ENCODE measurements around the gene RAB11FIP4. TPM values are rescaled to one million over a fixed set of nuclear protein-coding genes. Genes with fewer than 3 reads are reported as not detected.

Gene RAB11FIP4
- total and polyA plus RNA-seq, 2 of the 8 experiments (the other 6 are each of a cell fraction or from before 2014, with no cell fraction given) = 21.7 to 53.2 TPM

- Histone ChIP-seq H3K27ac (ENCODE audit: low read depth, low read length) (no peak overlapping the region), H2AK5ac (ENCODE audit: low read depth, low read length) (no peak overlapping the region), H3K79me2 (ENCODE audit: control insufficient read depth in 1 of 2, insufficient read depth in 2 of 2, low read length in 2 of 2) (no peaks in the 10 kb centered on the region), H3K18ac (ENCODE audit: extremely low read depth, low read length) (no peak overlapping the region), H3K9ac (replicated peaks in 1 of 4; ENCODE audit: extremely low read depth in 1 of 4, low read depth in 3 of 4, low read length in 3 of 4) (no peak overlapping the region), H3K4me3 (ENCODE audit: extremely low read depth in 1 of 4, insufficient read depth in 2 of 4, low read depth in 3 of 4, low read length in 4 of 4) (no peak overlapping the region), H4K91ac (replicated peaks; ENCODE audit: insufficient read length, low read length) (no peak overlapping the region), H3K9me3 (ENCODE audit: insufficient read depth in 2 of 2, low read depth in 1 of 2, low read length in 1 of 2) (no peaks in the 10 kb centered on the region), H2BK120ac (replicated peaks; ENCODE audit: low read depth, low read length) (no peak overlapping the region), H3K14ac (ENCODE audit: insufficient read length) (no peak overlapping the region), H3K56ac (replicated peaks; ENCODE audit: insufficient read length, low read depth, low read length) (no peak overlapping the region), H3K4me1 (replicated peaks in 1 of 4; ENCODE audit: control insufficient read depth in 3 of 4, insufficient read depth in 4 of 4, low read length in 3 of 4) (peaks cover 3 to 10% (median 6%) of the 10 kb centered on the region in 4 experiments), H2BK15ac (ENCODE audit: low read length) (no peak overlapping the region), H3K4ac (replicated peaks; ENCODE audit: insufficient read length, low read depth, low read length) (no peak overlapping the region), H4K5ac (ENCODE audit: insufficient read length, low read depth, low read length) (no peak overlapping the region), H3K79me1 (ENCODE audit: low read depth, low read length) (no peaks in the 10 kb centered on the region; the same call in 1 of the 2 replicates), H3K4me2 (ENCODE audit: insufficient read depth in 1 of 2, low read depth in 2 of 2, low read length in 2 of 2) (no peak overlapping the region), H3K36me3 (ENCODE audit: control insufficient read depth in 2 of 4, insufficient read depth in 4 of 4, low read length in 3 of 4) (no peaks in the 10 kb centered on the region), H2BK20ac (ENCODE audit: low read length) (no peak overlapping the region), H2BK5ac (ENCODE audit: low read depth, low read length) (no peak overlapping the region), H3K23me2 (ENCODE audit: low read depth, low read length) (no peaks in the 10 kb centered on the region), H4K20me1 (replicated peaks in 1 of 2; ENCODE audit: control insufficient read depth in 1 of 2, insufficient read depth in 2 of 2, low read length in 2 of 2) (no peaks in the 10 kb centered on the region), H2AFZ (ENCODE audit: low read length) (no peak overlapping the region), H3K23ac (ENCODE audit: insufficient read length) (no peak overlapping the region), H2BK12ac (ENCODE audit: low read depth, low read length) (no peak overlapping the region), H3K27me3 (replicated peaks in 1 of 4; ENCODE audit: control insufficient read depth in 3 of 4, extremely low read depth in 1 of 4, insufficient read depth in 3 of 4, low read length in 3 of 4) (no peaks in the 10 kb centered on the region), H4K8ac (ENCODE audit: extremely low read depth, insufficient read depth, low read length) (no peak overlapping the region)
- DNase-seq (ENCODE audit: low read depth in 1 of 2, low spot score in 2 of 2) (no peak), FAIRE-seq (no peak)
- ChIA-PET CTCF (ENCODE audit: partially characterized antibody) (interaction anchor here (1.0 to 1.5 kb wide), 5 partner anchors 12 to 153 kb away, joined by 3 to 6 read pairs (median 3); no protein-coding TSS in a partner anchor), POLR2A (ENCODE audit: partially characterized antibody) (no interaction called here)
- WGBS, 2 experiments (ENCODE audit: extremely low coverage in 1 of 2, insufficient coverage in 1 of 2, insufficient read length in 1 of 2, insufficient replicate concordance in 2 of 2, low coverage in 1 of 2, low lambda C conversion rate in 2 of 2, missing lambda C conversion rate in 1 of 2) = 95% methylated on average over 2 of the region's 2 CpGs; no CpG with 5 or more reads in 1 of the 2 experiments
- TF ChIP-seq ASH2L (IDR thresholded peaks at IDR 0.05; ENCODE audit: low read length) = no peak
- TF ChIP-seq CBX5 (IDR thresholded peaks at IDR 0.05; ENCODE audit: low read depth, low read length) = no peak
- no peak for TF ChIP-seq KDM4A (IDR thresholded peaks at IDR 0.05; ENCODE audit: low read depth, low read length, severe bottlenecking)
- TF ChIP-seq EP300 (IDR thresholded peaks at IDR 0.05; ENCODE audit: borderline replicate concordance in 1 of 2, low read depth in 2 of 2, low read length in 2 of 2) = no peak
- no peak for TF ChIP-seq NRF1 (IDR thresholded peaks at IDR 0.05; ENCODE audit: low read depth, low read length)
- TF ChIP-seq YY1 (IDR thresholded peaks at IDR 0.05; ENCODE audit: low read depth, low read length) = no peak
- TF ChIP-seq FOSL1 (IDR thresholded peaks at IDR 0.05; ENCODE audit: insufficient read depth, low read depth, low read length) = no peak
- TF ChIP-seq CTBP2 (IDR thresholded peaks at IDR 0.05; ENCODE audit: borderline replicate concordance, insufficient read depth, insufficient read length, low read length) = no peak
- no peak for TF ChIP-seq RAD21 (IDR thresholded peaks at IDR 0.05 in 1 of 2, conservative IDR thresholded peaks at IDR 0.05 in 1 of 2; ENCODE audit: low read depth in 2 of 2, low read length in 2 of 2)
- no peak for TF ChIP-seq RBBP5 (IDR thresholded peaks at IDR 0.05; ENCODE audit: borderline replicate concordance, low read depth, low read length)
- TF ChIP-seq TBP (IDR thresholded peaks at IDR 0.05; ENCODE audit: low read depth, low read length) = no peak
Observed at GRCh38 chr17:31374503-31374902, 17.0 kb upstream of the RAB11FIP4 start.
